Kidney (tissue), 14 donors: ENCODE measurements around the gene DNAJA4. TPM values are rescaled to one million over a fixed set of nuclear protein-coding genes. Genes with fewer than 3 reads are reported as not detected.

Experiments
- DNase-seq, 5 donors: peaks; one replicate each; pipeline ENCODE4 v3.0.0-alpha.2; 2013 to 2020
- FAIRE-seq: peaks from 2 replicates; lab custom pipeline; 2012; peaks lifted over from hg19 to GRCh38; lab: Jason Lieb, UNC
- H3K27ac ChIP-seq, 2 donors: one replicate each; pipeline ENCODE4 v1.7.0; 2013; ENCODE audit warnings: low read depth in 2 of 2, low read length in 2 of 2, inconsistent platforms in 1 of 2
- H3K27me3 ChIP-seq: one replicate; pipeline ENCODE4 v1.7.1; 2013; ENCODE audit warnings: low read length, inconsistent platforms; ENCODE audit not compliant: control insufficient read depth, insufficient read depth
- H3K36me3 ChIP-seq, 3 donors: one replicate each; pipeline versions ENCODE4 v1.7.0 to v1.7.1; 2013; ENCODE audit warnings: low read length in 3 of 3, control low read depth in 1 of 3, inconsistent platforms in 1 of 3; ENCODE audit not compliant: insufficient read depth in 3 of 3, control insufficient read depth in 2 of 3
- H3K4me1 ChIP-seq, 3 donors: one replicate each; pipeline versions ENCODE4 v1.7.0 to v1.7.1; 2013; ENCODE audit warnings: low read length in 3 of 3, inconsistent platforms in 1 of 3, low read depth in 1 of 3; ENCODE audit not compliant: control insufficient read depth in 2 of 3, insufficient read depth in 2 of 3
- H3K4me3 ChIP-seq, 3 donors: one replicate each; pipeline versions ENCODE4 v1.7.0 to v1.8.1; 2013; ENCODE audit warnings: low read length in 3 of 3, control low read depth in 1 of 3, inconsistent platforms in 1 of 3
- H3K9ac ChIP-seq, 3 donors: one replicate each; pipeline versions ENCODE4 v1.7.0 to v1.7.1; 2013; ENCODE audit warnings: low read length in 3 of 3, control low read depth in 1 of 3, inconsistent platforms in 1 of 3
- H3K9me3 ChIP-seq, 3 donors: one replicate each; pipeline versions ENCODE4 v1.7.0 to v1.7.1; 2013; ENCODE audit warnings: low read length in 3 of 3, control low read depth in 1 of 3, inconsistent platforms in 1 of 3; ENCODE audit not compliant: control insufficient read depth in 2 of 3, insufficient read depth in 1 of 3
- intact Hi-C: fragments of 100-400 bp; cut with DNase I; formaldehyde crosslinking; loops from one replicate; pipeline ENCODE4 v1.11.1; 2022
- polyA plus RNA-seq: library from polyadenylated mRNA; stranded (reverse); fragments of 350-450 nt; fragmentation: Illumina TruSeq; extraction: RNeasy Lipid Tissue Mini Kit (QIAGEN cat#74804); gene quantifications from one replicate; pipeline ENCODE4 v1.2.3, GENCODE V29; 2014; ENCODE audit warnings: low read depth, low replicate concordance; ENCODE audit not compliant: insufficient read depth
- total RNA-seq: library from RNA; stranded (reverse); fragmentation: NEBNext Ultra II Directional; extraction: Animal tissue kit (Norgen Biotek cat#: 25700); gene quantifications from one replicate; pipeline ENCODE4 v1.2.1, GENCODE V29; 2021
- TF ChIP-seq, protein P1 (sequence below): IDR thresholded peaks from 3 replicates; pipeline ENCODE4 v1.5.1; 2012; ENCODE audit warnings: mild to moderate bottlenecking, moderate library complexity, borderline replicate concordance; ENCODE audit not compliant: insufficient read depth; ENCODE audit errors: extremely low read depth
- donor health status: control.
- donor health status: control.
- donor health status: control.
- donor health status: control.
- donor health status: control.
- donor health status: DM: yes; HTN: yes; CAD: no.
- donor health status: Normal renal cell carcinoma (clear cell type).

The DNAJA4 gene
- total and polyA plus RNA-seq, 2 donors from 2014 or later = 19.9 to 31.1 TPM

DNA sequence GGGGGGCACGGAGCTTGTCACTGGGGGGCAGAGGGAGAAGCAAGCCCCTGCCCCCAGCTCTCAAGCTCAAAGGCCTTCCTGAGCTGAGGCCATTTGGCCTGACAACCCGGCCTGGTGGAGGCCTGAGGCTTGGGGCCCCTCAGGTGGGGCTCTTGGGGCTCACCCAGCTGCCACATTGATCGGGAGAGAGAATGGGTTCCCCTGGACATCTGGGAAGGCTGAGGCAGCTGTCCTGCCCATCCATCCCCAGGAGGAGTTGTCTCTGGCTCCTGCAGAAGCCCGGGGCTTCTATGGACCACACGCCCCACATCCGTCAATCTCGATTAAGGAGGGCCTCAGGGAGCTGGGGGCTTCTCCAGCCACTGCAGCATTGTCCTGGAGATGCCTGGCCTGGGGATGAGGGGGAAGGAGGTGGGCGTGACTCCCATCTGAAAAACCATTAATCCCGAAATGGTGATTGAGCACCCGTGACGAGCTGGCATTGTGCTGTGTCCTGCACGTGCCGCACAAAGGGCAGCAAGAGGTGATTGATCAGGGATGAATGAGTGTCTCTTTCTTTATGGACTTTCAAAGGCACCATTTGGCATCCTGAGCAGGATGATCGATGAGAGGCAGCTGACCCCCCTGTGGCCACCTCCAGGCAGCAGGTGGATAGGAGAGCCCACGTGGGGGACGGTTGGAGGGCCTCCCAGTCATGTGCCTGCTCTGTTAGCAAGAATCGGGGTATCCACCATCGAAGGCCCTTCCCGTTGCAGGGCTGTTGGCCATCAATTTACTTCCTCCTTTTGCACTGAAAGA, 58.6 kb downstream of the DNAJA4 start:
- DNase-seq (peak in 1 of 5 donors; percentile 26), FAIRE-seq (no peak)
- peaks cover 0 to 3% (median 0%) of the 10 kb centered on the region in 3 donors for H3K4me1 ChIP-seq
- no peak overlapping the region for H3K4me3 ChIP-seq
- H3K9ac ChIP-seq = no peak overlapping the region
- TF ChIP-seq, protein P1, sequence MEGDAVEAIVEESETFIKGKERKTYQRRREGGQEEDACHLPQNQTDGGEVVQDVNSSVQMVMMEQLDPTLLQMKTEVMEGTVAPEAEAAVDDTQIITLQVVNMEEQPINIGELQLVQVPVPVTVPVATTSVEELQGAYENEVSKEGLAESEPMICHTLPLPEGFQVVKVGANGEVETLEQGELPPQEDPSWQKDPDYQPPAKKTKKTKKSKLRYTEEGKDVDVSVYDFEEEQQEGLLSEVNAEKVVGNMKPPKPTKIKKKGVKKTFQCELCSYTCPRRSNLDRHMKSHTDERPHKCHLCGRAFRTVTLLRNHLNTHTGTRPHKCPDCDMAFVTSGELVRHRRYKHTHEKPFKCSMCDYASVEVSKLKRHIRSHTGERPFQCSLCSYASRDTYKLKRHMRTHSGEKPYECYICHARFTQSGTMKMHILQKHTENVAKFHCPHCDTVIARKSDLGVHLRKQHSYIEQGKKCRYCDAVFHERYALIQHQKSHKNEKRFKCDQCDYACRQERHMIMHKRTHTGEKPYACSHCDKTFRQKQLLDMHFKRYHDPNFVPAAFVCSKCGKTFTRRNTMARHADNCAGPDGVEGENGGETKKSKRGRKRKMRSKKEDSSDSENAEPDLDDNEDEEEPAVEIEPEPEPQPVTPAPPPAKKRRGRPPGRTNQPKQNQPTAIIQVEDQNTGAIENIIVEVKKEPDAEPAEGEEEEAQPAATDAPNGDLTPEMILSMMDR = no peak
- H3K9me3 ChIP-seq = no peaks in the 10 kb centered on the region
- no peaks in the 10 kb centered on the region for H3K27me3 ChIP-seq
- intact Hi-C loops = no loop called here
- no peaks in the 10 kb centered on the region for H3K36me3 ChIP-seq
- no peak overlapping the region for H3K27ac ChIP-seq

DNA sequence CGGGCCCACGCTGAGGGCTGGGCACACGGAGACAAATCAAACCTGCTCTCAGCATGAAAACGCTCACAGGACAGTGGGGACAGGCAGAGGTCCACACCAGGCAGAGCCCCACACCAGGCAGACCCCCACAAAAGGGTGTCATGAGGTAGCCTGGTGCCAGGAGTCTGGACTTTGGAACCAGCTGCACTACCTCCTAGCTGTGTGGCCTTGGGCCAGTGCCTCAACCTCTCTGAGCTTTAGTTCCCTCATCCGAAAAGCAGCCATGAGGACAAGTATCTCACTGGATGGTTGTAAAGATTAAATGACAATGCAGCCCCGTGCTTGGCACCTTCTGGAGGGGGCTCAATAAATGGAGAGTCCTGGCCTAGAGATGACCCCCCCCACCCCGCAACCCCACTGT, 59.3 kb downstream of the DNAJA4 start:
- DNase-seq (peak in 1 of 5 donors; percentile 18), FAIRE-seq (no peak)
- Histone ChIP-seq H3K9me3 (no peaks in the 10 kb centered on the region), H3K4me1 (peaks cover 0 to 3% (median 0%) of the 10 kb centered on the region in 3 donors), H3K9ac (no peak overlapping the region), H3K27me3 (no peaks in the 10 kb centered on the region), H3K27ac (no peak overlapping the region), H3K36me3 (no peaks in the 10 kb centered on the region), H3K4me3 (no peak overlapping the region)
- TF ChIP-seq, protein P1 = no peak
- intact Hi-C loops = no loop called here

DNA sequence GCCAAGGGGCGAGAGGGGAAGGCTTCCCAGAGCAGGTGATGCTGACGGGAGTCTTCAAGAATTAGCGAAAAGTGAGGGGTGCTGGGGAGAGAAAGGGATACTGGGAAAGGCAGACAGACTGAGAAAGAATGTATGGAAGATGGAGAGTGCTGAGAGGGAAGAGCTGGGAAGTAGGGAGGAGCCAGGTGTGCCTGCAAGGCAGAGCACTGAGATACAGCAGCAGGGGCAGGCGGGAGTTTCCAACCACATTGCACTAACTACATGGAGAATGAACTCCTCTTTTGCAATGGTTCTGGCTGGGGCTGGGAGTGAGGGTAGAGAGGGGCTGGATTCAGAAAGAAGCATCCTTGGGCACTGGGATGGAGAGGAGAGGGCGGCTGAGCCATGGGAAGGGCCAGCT, 59.8 kb downstream of the DNAJA4 start:
- H3K27me3 ChIP-seq = no peaks in the 10 kb centered on the region
- DNase-seq (peak in 1 of 5 donors; percentile 20), FAIRE-seq (no peak)
- no peak overlapping the region for H3K27ac ChIP-seq
- intact Hi-C loops = no loop called here
- no peaks in the 10 kb centered on the region for H3K36me3 ChIP-seq
- peaks cover 0 to 3% (median 0%) of the 10 kb centered on the region in 3 donors for H3K4me1 ChIP-seq
- TF ChIP-seq, protein P1 = no peak
- H3K4me3 ChIP-seq = no peak overlapping the region
- H3K9me3 ChIP-seq = no peaks in the 10 kb centered on the region
- no peak overlapping the region for H3K9ac ChIP-seq
